C4-2B (cell line): ENCODE data around the gene SPAG17.

Experiments used
- H3K27ac ChIP-seq: fragments of 450-650 bp; 2 replicates; pipeline ENCODE4 v1.5.1; 2017
- CTCF ChIP-seq: fragments of 450-650 bp; conservative IDR thresholded peaks from 2 replicates; pipeline ENCODE4 v1.5.1; 2017; ENCODE audit warnings: mild to moderate bottlenecking
- ZFX ChIP-seq: fragments of 450-650 bp; IDR thresholded peaks from 2 replicates; pipeline ENCODE4 v1.6.1; 2017

Gene SPAG17

GRCh38 chr1:118082984-118083383 is 102.0 kb downstream of the SPAG17 start:
- no peak overlapping the region for H3K27ac ChIP-seq

GRCh38 chr1:118081387-118081786 is 103.6 kb downstream of the SPAG17 start:
- H3K27ac ChIP-seq, result no peak overlapping the region
- no peak for TF ChIP-seq ZFX
- no peak for TF ChIP-seq CTCF

More at GRCh38 chr1:118082984-118083383, 102.0 kb downstream of the SPAG17 start:
- TF ChIP-seq CTCF (no peak), ZFX (no peak)

- TF ChIP-seq CTCF (peak; percentile 86), ZFX (no peak)
- H3K27ac ChIP-seq, result no peak overlapping the region
Observed at GRCh38 chr1:118077331-118078045, 107.5 kb downstream of the SPAG17 start.

- no peak overlapping the region for H3K27ac ChIP-seq
- no peak for TF ChIP-seq ZFX
- TF ChIP-seq CTCF, result no peak
Observed at GRCh38 chr1:118075116-118075515, 109.9 kb downstream of the SPAG17 start.

GRCh38 chr1:118073648-118074435 is 111.2 kb downstream of the SPAG17 start:
- TF ChIP-seq ZFX (no peak), CTCF (no peak)
- no peak overlapping the region for H3K27ac ChIP-seq

- TF ChIP-seq CTCF (no peak), ZFX (no peak)
- H3K27ac ChIP-seq, result no peak overlapping the region
Observed at GRCh38 chr1:118049981-118050380, 135.0 kb downstream of the SPAG17 start.

GRCh38 chr1:118047650-118048224 is 137.3 kb downstream of the SPAG17 start:
- H3K27ac ChIP-seq, result no peak overlapping the region

More at GRCh38 chr1:118047650-118048224, 137.3 kb downstream of the SPAG17 start:
- TF ChIP-seq ZFX (no peak), CTCF (no peak)
